Epithelial cell of esophagus (primary cell): ENCODE results near the gene LRRC32.
"Not testable (repeated sequence)": the region's sequence is repeated elsewhere in the genome, so short reads cannot be mapped to it uniquely, and the experiment has no call there.

Source experiments
- DNase-seq: peaks from one replicate; pipeline ENCODE4 v3.0.0; 2010; ENCODE audit warnings: low read depth
- H3K4me3 ChIP-seq: 2 replicates; pipeline ENCODE4 v1.5.1; 2011; ENCODE audit warnings: mild to moderate bottlenecking, low read length, control low read depth
- TF ChIP-seq, protein P1 (sequence below): IDR thresholded peaks from 2 replicates; pipeline ENCODE4 v1.5.1; 2011; ENCODE audit warnings: low read depth, mild to moderate bottlenecking, low read length, control low read depth, inconsistent platforms; ENCODE audit not compliant: insufficient read depth; ENCODE audit errors: missing control alignments

Gene LRRC32

DNA sequence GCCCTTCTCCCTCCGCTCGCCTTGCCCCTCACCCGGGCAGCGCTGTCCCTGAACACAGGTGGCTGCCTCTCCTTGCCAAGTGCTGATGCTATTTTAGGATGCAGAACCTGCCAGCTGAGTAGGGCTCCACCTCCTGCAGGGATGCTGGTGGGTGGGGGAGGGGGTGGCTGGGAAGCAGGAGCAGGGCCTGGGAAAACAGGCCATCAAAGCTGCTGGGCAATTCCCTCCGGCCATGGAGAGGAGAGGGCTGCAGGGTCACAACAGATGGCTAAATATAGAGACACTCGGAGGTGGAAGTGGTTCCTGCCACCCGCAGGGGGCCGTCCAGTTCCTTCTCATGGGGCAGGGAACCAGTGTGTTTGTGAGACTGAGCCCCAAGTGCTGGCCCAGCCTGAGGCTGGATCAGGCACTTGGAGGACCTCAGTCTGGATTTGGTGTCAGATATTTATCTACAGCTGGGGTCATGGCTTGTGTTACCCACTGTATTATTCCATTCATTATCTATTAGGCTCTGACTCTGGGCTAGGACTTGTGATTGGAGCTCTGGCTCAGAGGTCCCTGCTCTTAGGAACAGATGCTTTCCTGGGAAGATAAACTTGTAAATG is 59.6 kb downstream of the LRRC32 start:
- DNase-seq, result no peak
- TF ChIP-seq, protein P1, sequence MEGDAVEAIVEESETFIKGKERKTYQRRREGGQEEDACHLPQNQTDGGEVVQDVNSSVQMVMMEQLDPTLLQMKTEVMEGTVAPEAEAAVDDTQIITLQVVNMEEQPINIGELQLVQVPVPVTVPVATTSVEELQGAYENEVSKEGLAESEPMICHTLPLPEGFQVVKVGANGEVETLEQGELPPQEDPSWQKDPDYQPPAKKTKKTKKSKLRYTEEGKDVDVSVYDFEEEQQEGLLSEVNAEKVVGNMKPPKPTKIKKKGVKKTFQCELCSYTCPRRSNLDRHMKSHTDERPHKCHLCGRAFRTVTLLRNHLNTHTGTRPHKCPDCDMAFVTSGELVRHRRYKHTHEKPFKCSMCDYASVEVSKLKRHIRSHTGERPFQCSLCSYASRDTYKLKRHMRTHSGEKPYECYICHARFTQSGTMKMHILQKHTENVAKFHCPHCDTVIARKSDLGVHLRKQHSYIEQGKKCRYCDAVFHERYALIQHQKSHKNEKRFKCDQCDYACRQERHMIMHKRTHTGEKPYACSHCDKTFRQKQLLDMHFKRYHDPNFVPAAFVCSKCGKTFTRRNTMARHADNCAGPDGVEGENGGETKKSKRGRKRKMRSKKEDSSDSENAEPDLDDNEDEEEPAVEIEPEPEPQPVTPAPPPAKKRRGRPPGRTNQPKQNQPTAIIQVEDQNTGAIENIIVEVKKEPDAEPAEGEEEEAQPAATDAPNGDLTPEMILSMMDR, result no peak
- no peak overlapping the region for H3K4me3 ChIP-seq

DNA sequence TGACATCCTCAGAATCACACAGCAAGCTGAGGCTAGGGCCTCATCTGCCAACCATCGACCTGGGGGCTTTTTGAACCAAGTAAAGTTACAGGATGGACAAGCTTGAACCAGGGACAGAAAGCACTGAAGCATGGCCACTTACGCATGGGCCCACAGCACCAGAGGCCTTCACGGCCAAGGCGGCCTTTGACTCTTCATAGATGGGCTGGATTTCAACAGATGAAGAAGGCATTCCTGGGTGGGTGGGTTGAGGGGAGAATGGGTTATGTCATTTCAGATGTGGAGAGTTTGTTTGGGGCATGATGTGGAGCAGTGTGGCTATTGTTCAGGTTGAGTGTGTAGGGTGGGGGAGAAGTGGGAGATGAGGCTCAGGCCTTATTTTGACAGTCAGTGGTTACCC is 60.2 kb downstream of the LRRC32 start:
- no peak overlapping the region for H3K4me3 ChIP-seq
- TF ChIP-seq, protein P1, result no peak
- DNase-seq, result no peak

DNA sequence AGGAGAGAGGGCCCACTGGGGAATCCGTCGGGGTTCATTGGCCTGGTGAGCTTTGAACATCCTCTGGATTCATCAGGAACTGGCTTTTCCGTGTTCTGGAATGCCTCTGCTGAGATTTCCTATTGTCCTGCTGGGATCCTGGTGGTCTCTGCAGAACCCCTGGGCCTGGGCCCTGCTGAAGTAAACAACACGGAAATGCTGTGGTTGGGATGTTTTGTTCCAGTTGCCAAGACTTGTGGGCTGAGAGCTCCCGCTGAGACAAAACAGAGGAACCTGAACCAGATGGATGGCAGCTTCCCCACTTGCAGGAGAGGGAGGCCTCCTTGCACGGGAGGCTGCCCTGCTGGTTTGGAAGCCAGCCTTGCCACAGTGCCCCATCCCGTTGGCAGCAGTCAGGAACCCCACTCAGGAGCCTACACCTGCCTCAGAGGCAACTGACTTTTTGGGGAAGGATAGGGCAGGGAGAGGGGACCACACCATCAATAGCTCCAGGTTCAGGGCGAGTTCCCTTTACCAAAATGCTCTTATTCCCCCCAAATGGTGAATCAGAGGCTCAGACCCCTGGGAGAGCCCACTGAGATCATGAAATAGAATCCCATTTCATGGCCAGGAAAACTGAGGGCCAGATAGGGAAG is 60.7 kb downstream of the LRRC32 start:
- no peak overlapping the region for H3K4me3 ChIP-seq
- TF ChIP-seq, protein P1, result no peak
- DNase-seq, result no peak

DNA sequence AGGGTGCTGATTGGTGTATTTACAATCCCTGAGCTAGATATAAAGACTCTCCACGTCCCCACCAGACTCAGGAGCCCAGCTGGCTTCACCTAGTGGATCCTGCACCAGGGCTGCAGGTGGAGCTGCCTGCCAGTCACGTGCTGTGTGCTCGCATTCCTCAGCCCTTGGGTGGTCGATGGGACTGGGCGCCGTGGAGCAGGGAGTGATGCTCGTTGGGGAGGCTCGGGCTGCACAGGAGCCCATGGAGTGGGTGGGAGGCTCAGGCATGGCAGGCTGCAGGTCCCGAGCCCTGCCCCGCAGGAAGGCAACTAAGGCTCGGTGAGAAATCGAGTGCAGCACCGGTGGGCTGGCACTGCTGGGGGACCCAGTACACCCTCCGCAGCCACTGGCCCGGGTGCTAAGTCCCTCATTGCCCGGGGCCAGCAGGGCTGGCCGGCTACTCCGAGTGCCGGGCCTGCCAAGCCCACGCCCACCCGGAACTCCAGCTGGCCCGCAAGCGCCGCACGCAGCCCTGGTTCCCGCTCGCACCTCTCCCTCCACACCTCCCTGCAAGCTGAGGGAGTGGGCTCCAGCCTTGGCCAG is 61.6 kb downstream of the LRRC32 start:
- DNase-seq, H3K4me3 ChIP-seq: not testable (repeated sequence)

DNA sequence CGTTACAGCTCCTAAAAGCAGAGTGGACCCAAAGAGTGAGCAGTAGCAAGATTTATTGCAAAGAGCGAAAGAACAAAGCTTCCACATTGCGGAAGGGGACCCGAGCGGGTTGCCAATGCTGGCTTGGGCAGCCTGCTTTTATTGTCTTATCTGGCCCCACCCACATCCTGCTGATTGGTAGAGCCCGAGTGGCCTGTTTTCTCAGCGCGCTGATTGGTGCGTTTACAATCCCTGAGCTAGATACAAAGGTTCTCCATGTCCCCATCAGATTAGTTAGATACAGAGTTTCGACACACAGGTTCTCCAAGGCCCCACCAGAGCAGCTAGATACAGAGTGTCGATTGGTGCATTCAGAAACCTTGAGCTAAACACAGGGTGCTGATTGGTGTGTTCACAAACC is 62.3 kb downstream of the LRRC32 start:
- DNase-seq, H3K4me3 ChIP-seq: not testable (repeated sequence)
